ENCODE measurements around the gene KLHDC9.

GRCh38 chr1:161121834-161122233 is 23.7 kb downstream of the KLHDC9 start:
- TF ChIP-seq EGR1 (IDR thresholded peaks at IDR 0.05; ENCODE audit: borderline replicate concordance, low read depth, low read length) (no peak), ATF3 (IDR thresholded peaks at IDR 0.05; ENCODE audit: insufficient read depth, low read depth, low read length) (no peak), CEBPB (IDR thresholded peaks at IDR 0.05; ENCODE audit: low read depth, low read length) (no peak), POLR2A (IDR thresholded peaks at IDR 0.05; ENCODE audit: control extremely low read depth in 1 of 2, low read depth in 2 of 2, low read length in 2 of 2) (no peak), SUZ12 (IDR thresholded peaks at IDR 0.05; ENCODE audit: low read length) (no peak), KDM1A (IDR thresholded peaks at IDR 0.05; ENCODE audit: borderline replicate concordance, low read length) (no peak), USF2 (IDR thresholded peaks at IDR 0.05; ENCODE audit: low read length) (no peak), CTCF (IDR thresholded peaks at IDR 0.05; ENCODE audit: control extremely low read depth in 1 of 3, insufficient read depth in 1 of 3, low read depth in 1 of 3, low read length in 3 of 3) (no peak), CHD7 (IDR thresholded peaks at IDR 0.05; ENCODE audit: insufficient replicate concordance, low read length) (no peak), RFX5 (IDR thresholded peaks at IDR 0.05; ENCODE audit: borderline replicate concordance, low read depth, low read length) (no peak), MAFK (IDR thresholded peaks at IDR 0.05; ENCODE audit: low read depth, low read length) (no peak), EZH2 (IDR thresholded peaks at IDR 0.05; ENCODE audit: low read depth, low read length, severe bottlenecking) (no peak), CHD1 (IDR thresholded peaks at IDR 0.05; ENCODE audit: low read depth, low read length) (no peak), POLR2AphosphoS5 (IDR thresholded peaks at IDR 0.05; ENCODE audit: low read depth, low read length) (no peak)
